WTC11 (cell line): ENCODE data around the gene APBB1. TPM values are rescaled to one million over a fixed set of nuclear protein-coding genes. Genes with fewer than 3 reads are reported as not detected.
A peak's percentile ranks its signal among the peaks of the same experiment; 100 is the strongest.

Experiments used
- ATAC-seq: fragments of 200-7000 bp; cut with Tn5 transposase; 2 replicates; pipeline ENCODE4 v1.10.0; 2021; ENCODE audit warnings: mild to moderate bottlenecking, moderate library complexity
- CTCF ChIA-PET: fragments of 300-600 bp; sonication (Branson Sonifier 250); formaldehyde crosslinking; loops from one replicate; lab custom pipeline; 2021; ENCODE audit warnings: antibody characterized with exemption; lab: Charles Lee
- POLR2A ChIA-PET: fragments of 350-600 bp; sonication (Branson Sonifier 250); formaldehyde crosslinking; loops from one replicate; lab custom pipeline; 2021; ENCODE audit warnings: antibody characterized with exemption; lab: Charles Lee
- DNase-seq: peaks from one replicate; pipeline ENCODE4 v3.0.0; 2021; ENCODE audit warnings: low spot score
- H3K27ac Mint-ChIP-seq: 2 replicates; pipeline ENCODE4 v1.8.0; 2021; ENCODE audit warnings: mixed read lengths
- H3K27me3 Mint-ChIP-seq: 2 replicates; pipeline ENCODE4 v1.8.0; 2021; ENCODE audit warnings: low read depth, mild to moderate bottlenecking, moderate library complexity, mixed read lengths
- H3K36me3 Mint-ChIP-seq: 2 replicates; pipeline ENCODE4 v1.8.0; 2021; ENCODE audit warnings: mixed read lengths
- H3K4me1 Mint-ChIP-seq: 2 replicates; pipeline ENCODE4 v1.8.0; 2022; ENCODE audit warnings: mixed read lengths
- H3K4me3 Mint-ChIP-seq: 2 replicates; pipeline ENCODE4 v1.8.0; 2021; ENCODE audit warnings: mild to moderate bottlenecking, moderate library complexity, mixed read lengths
- H3K9me3 Mint-ChIP-seq: 2 replicates; pipeline ENCODE4 v1.8.0; 2021; ENCODE audit warnings: mixed read lengths
- ARID4B ChIP-seq: sonication (generic); formaldehyde crosslinking; IDR thresholded peaks from 2 replicates; pipeline ENCODE4 v1.8.0; 2023; ENCODE audit warnings: missing genetic modification reagents, mild to moderate bottlenecking, borderline replicate concordance
- ELF4 ChIP-seq: sonication (generic); formaldehyde crosslinking; IDR thresholded peaks from 2 replicates; pipeline ENCODE4 v1.8.1; 2022; ENCODE audit warnings: low read depth, mild to moderate bottlenecking, moderate library complexity, missing genetic modification reagents
- ETV6 ChIP-seq: sonication (generic); formaldehyde crosslinking; IDR thresholded peaks from 2 replicates; pipeline ENCODE4 v1.8.1; 2022; ENCODE audit warnings: mild to moderate bottlenecking, missing genetic modification reagents
- NFE2L1 ChIP-seq: sonication (generic); formaldehyde crosslinking; IDR thresholded peaks from 2 replicates; pipeline ENCODE4 v1.8.1; 2023; ENCODE audit warnings: missing genetic modification reagents
- NFYB ChIP-seq: sonication (generic); formaldehyde crosslinking; conservative IDR thresholded peaks from 2 replicates; pipeline ENCODE4 v1.8.0; 2022; ENCODE audit warnings: low read depth, missing genetic modification reagents
- NR1H2 ChIP-seq: sonication (generic); formaldehyde crosslinking; IDR thresholded peaks from 2 replicates; pipeline ENCODE4 v1.9.0; 2021; ENCODE audit warnings: mild to moderate bottlenecking, moderate library complexity, missing genetic modification reagents
- NR3C1 ChIP-seq: sonication (generic); formaldehyde crosslinking; conservative IDR thresholded peaks from 2 replicates; pipeline ENCODE4 v1.8.1; 2023; ENCODE audit warnings: low read depth, mild to moderate bottlenecking, missing genetic modification reagents
- PRRX2 ChIP-seq: fragments of 250-450 bp; sonication (Bioruptor Pico); IDR thresholded peaks from 2 replicates; pipeline ENCODE4 v1.8.0; 2021; ENCODE audit warnings: mild to moderate bottlenecking
- SMAD4 ChIP-seq: sonication (generic); formaldehyde crosslinking; IDR thresholded peaks from 2 replicates; pipeline ENCODE4 v1.8.0; 2022; ENCODE audit warnings: mild to moderate bottlenecking, missing genetic modification reagents
- STAT6 ChIP-seq: sonication (generic); formaldehyde crosslinking; conservative IDR thresholded peaks from 2 replicates; pipeline ENCODE4 v1.8.1; 2023; ENCODE audit warnings: mild to moderate bottlenecking, low read depth, missing genetic modification reagents, moderate library complexity
- ZNF121 ChIP-seq: sonication (generic); formaldehyde crosslinking; IDR thresholded peaks from 2 replicates; pipeline ENCODE4 v1.8.0; 2023; ENCODE audit warnings: missing genetic modification reagents
- ZNF138 ChIP-seq: sonication (generic); formaldehyde crosslinking; conservative IDR thresholded peaks from 2 replicates; pipeline ENCODE4 v1.8.1; 2022; ENCODE audit warnings: mild to moderate bottlenecking, moderate library complexity, missing genetic modification reagents
- ZNF263 ChIP-seq: sonication (generic); formaldehyde crosslinking; IDR thresholded peaks from 2 replicates; pipeline ENCODE4 v1.8.1; 2022; ENCODE audit warnings: low read depth, mild to moderate bottlenecking, moderate library complexity, missing genetic modification reagents
- ZNF532 ChIP-seq: fragments of 250-450 bp; sonication (Bioruptor Pico); IDR thresholded peaks from 2 replicates; pipeline ENCODE4 v1.9.0; 2021; ENCODE audit warnings: mild to moderate bottlenecking, borderline replicate concordance
- ZSCAN18 ChIP-seq: fragments of 250-450 bp; sonication (Bioruptor Pico); IDR thresholded peaks from 2 replicates; pipeline ENCODE4 v2.1.2; 2022; ENCODE audit warnings: mild to moderate bottlenecking, moderate library complexity
- total RNA-seq: library from RNA; stranded (reverse); gene quantifications from 3 replicates; pipeline ENCODE4 v1.2.3, GENCODE V29; 2021
- TF ChIP-seq, protein P1 (sequence below): fragments of 250-450 bp; sonication (Bioruptor Pico); IDR thresholded peaks from 2 replicates; pipeline ENCODE4 v1.9.0; 2021; ENCODE audit warnings: moderate library complexity, mild to moderate bottlenecking, inconsistent platforms, borderline replicate concordance
- TF ChIP-seq, protein P2 (sequence below): sonication (generic); formaldehyde crosslinking; IDR thresholded peaks from 2 replicates; pipeline ENCODE4 v1.8.1; 2022; ENCODE audit warnings: mild to moderate bottlenecking, moderate library complexity, missing genetic modification reagents

APBB1 gene
- total RNA-seq, 1 experiment from 2014 or later, result 32.1 TPM

- H3K4me1 Mint-ChIP-seq, result peaks cover 21% of the 10 kb centered on the region
- H3K4me3 Mint-ChIP-seq, result peak overlapping the region; percentile 92; the same call in 1 of the 2 replicates
- TF ChIP-seq NFYB, result no peak
- CTCF ChIA-PET, result interaction anchor here (1.1 to 6.7 kb wide), 5 partner anchors 13 to 91 kb away, joined by 3 to 57 read pairs (median 18); no protein-coding TSS in a partner anchor
- no peak for DNase-seq
- no peak overlapping the region for H3K27ac Mint-ChIP-seq
- no peak for ATAC-seq
- H3K36me3 Mint-ChIP-seq, result no peaks in the 10 kb centered on the region
- H3K27me3 Mint-ChIP-seq, result peaks cover 13% of the 10 kb centered on the region
- no peaks in the 10 kb centered on the region for H3K9me3 Mint-ChIP-seq
- POLR2A ChIA-PET, result no interaction called here
These were observed 27.3 kb downstream of the APBB1 start for GRCh38 chr11:6391537-6392134.

DNA sequence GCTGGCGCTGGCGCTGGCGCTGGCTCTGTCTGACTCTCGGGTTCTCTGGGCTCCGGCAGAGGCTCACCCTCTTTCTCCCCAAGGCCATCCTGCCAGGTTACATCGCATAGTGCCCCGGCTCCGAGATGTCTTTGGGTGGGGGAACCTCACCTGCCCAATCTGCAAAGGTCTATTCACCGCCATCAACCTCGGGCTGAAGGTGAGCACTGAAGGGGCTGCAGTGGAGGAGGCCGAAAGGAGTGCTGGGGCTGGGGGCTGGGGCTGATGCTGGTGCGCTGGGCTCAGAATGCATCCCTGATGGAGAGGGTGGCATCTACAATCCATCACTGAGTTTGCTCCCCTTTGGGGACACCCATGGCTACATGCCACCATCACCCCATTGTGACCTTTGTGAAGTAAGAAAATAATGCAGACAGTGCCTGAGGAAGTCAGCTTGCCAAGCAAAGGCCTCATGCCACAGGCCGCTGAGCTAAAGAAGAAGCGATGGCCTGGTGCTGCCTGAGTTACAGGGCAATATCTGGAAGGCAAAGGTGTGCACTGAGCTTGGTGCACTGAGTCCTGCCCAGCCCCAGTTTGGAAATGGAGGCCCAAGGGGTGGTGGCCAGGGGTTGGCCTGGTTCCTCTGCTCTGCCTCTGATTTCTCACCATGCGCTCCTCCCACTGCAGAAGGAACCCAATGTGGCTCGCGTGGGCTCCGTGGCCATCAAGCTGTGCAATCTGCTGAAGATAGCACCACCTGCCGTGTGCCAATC, 28.0 kb downstream of the APBB1 start:
- peaks cover 25% of the 10 kb centered on the region for H3K4me1 Mint-ChIP-seq
- no peaks in the 10 kb centered on the region for H3K9me3 Mint-ChIP-seq
- ATAC-seq (no peak), DNase-seq (no peak)
- POLR2A ChIA-PET, result interaction anchor here (1.2 kb wide), 2 partner anchors 12 to 28 kb away, joined by 5 to 6 read pairs; partner anchors contain the start of gene APBB1
- peak overlapping the region; percentile 92 for H3K4me3 Mint-ChIP-seq
- CTCF ChIA-PET, result interaction anchor here (0.8 to 6.7 kb wide), 13 partner anchors 12 to 156 kb away, joined by 3 to 57 read pairs (median 5); partner anchors contain the start of genes FHIP1B and HPX
- peaks cover 13% of the 10 kb centered on the region for H3K27me3 Mint-ChIP-seq
- no peaks in the 10 kb centered on the region for H3K36me3 Mint-ChIP-seq
- no peak overlapping the region for H3K27ac Mint-ChIP-seq
- no peak for TF ChIP-seq ELF4 (CRISPR knock-in tag)
- no peak for TF ChIP-seq ZNF121
- TF ChIP-seq, protein P1, sequence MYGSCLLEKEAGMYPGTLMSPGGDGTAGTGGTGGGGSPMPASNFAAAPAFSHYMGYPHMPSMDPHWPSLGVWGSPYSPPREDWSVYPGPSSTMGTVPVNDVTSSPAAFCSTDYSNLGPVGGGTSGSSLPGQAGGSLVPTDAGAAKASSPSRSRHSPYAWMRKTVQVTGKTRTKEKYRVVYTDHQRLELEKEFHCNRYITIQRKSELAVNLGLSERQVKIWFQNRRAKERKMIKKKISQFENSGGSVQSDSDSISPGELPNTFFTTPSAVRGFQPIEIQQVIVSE (CRISPR knock-in tag), result no peak
- TF ChIP-seq ZSCAN18 (CRISPR knock-in tag), result no peak
- no peak for TF ChIP-seq NFE2L1 (CRISPR knock-in tag)
- TF ChIP-seq SMAD4 (CRISPR knock-in tag), result no peak
- no peak for TF ChIP-seq NR3C1 (CRISPR knock-in tag)
- no peak for TF ChIP-seq PRRX2 (CRISPR knock-in tag)
- no peak for TF ChIP-seq STAT6 (CRISPR knock-in tag)
- TF ChIP-seq NR1H2 (CRISPR knock-in tag), result no peak
- TF ChIP-seq ZNF138 (CRISPR knock-in tag), result no peak
- TF ChIP-seq ZNF532 (CRISPR knock-in tag), result no peak
- no peak for TF ChIP-seq ETV6 (CRISPR knock-in tag)
- TF ChIP-seq, protein P2, sequence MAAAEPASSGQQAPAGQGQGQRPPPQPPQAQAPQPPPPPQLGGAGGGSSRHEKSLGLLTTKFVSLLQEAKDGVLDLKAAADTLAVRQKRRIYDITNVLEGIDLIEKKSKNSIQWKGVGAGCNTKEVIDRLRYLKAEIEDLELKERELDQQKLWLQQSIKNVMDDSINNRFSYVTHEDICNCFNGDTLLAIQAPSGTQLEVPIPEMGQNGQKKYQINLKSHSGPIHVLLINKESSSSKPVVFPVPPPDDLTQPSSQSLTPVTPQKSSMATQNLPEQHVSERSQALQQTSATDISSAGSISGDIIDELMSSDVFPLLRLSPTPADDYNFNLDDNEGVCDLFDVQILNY, result no peak
- TF ChIP-seq ZNF263 (CRISPR knock-in tag), result no peak
- TF ChIP-seq ARID4B (CRISPR knock-in tag), result no peak
